Measurements from ENCODE around the gene NUP54. TPM values are rescaled to one million over a fixed set of nuclear protein-coding genes. Genes with fewer than 3 reads are reported as not detected.

The NUP54 gene
- total and polyA plus RNA-seq, 9 of the 15 experiments (the other 6 are each of a cell fraction or from before 2014, with no cell fraction given) = 29.6 to 115 (median 67.7) TPM

- no peaks in the 10 kb centered on the region for H3K9me3 ChIP-seq (replicated peaks; ENCODE audit: control insufficient read depth, insufficient read depth, low read depth, low read length)
- 0 out of 4 replicates have a peak overlapping the region, but pooled peaks of 1 of the 2 experiments have one; percentile 12 for H3K9ac ChIP-seq (ENCODE audit: insufficient read depth in 1 of 2, low read depth in 2 of 2, low read length in 2 of 2)
- peak; percentile 55 to 84 (median 66) for DNase-seq (ENCODE audit: extremely low read depth in 1 of 4, low spot score in 3 of 4)
- H3K4me3 ChIP-seq = no peak overlapping the region
- in situ Hi-C loops (cut with MboI) (loop anchor here (5.0 kb wide), 1 partner anchor 180 kb away; no protein-coding TSS in a partner anchor), intact Hi-C loops (cut with micrococcal nuclease) (loop anchor here (1.0 to 2.0 kb wide), 2 partner anchors 20 to 92 kb away; no protein-coding TSS in a partner anchor)
- H3K4me2 ChIP-seq (ENCODE audit: insufficient read depth, low read length) = peak overlapping the region; percentile 24; the same call in 1 of the 2 replicates
- BruUV-seq (replicated peaks) = no TSS peak
- no peaks in the 10 kb centered on the region for H3K79me2 ChIP-seq (ENCODE audit: control insufficient read depth, insufficient read depth, low read length)
- H4K20me1 ChIP-seq (replicated peaks; ENCODE audit: control insufficient read depth, insufficient read depth, low read length) = no peaks in the 10 kb centered on the region
- POLR2A ChIA-PET = interaction anchor here (0.8 to 1.5 kb wide), 2 partner anchors 9 to 11 kb away, joined by 3 to 4 read pairs; no protein-coding TSS in a partner anchor
- no peaks in the 10 kb centered on the region for H3K27me3 ChIP-seq (ENCODE audit: control insufficient read depth in 2 of 2, insufficient read depth in 2 of 2, low read length in 2 of 2)
- no peaks in the 10 kb centered on the region for H3K9me1 ChIP-seq (ENCODE audit: control insufficient read depth, insufficient read depth, low read length)
- peak overlapping the region; percentile 96 for H2AFZ ChIP-seq (ENCODE audit: low read depth, low read length)
- 14% methylated on average over 13 of the region's 13 CpGs for WGBS (ENCODE audit: insufficient coverage, low coverage, missing lambda C conversion rate)
- H3K27ac ChIP-seq (ENCODE audit: extremely low read depth, low read depth, low read length) = peak overlapping the region; percentile 41; the same call in 1 of the 3 replicates
- ATAC-seq = peak; percentile 92
- FAIRE-seq = peak; percentile 87
- H3K4me1 ChIP-seq (replicated peaks in 1 of 2; ENCODE audit: control insufficient read depth in 2 of 2, insufficient read depth in 2 of 2, low read length in 2 of 2) = peaks cover 0 to 15% of the 10 kb centered on the region in 2 experiments; a peak in 4 of 5 replicates
- CTCF ChIA-PET (ENCODE audit: low intra/inter-chr PET ratio) = interaction anchor here (1.0 kb wide), 1 partner anchor 191 kb away, joined by 4 read pairs; no protein-coding TSS in a partner anchor
- no peaks in the 10 kb centered on the region for H3K36me3 ChIP-seq (ENCODE audit: control insufficient read depth, insufficient read depth, low read length)
- TF ChIP-seq ZNF764 (CRISPR knock-in tag; IDR thresholded peaks at IDR 0.05; ENCODE audit: low read depth) (no peak), RFX5 (IDR thresholded peaks at IDR 0.05; ENCODE audit: low read depth, low read length) (no peak), SRF (CRISPR knock-in tag; IDR thresholded peaks at IDR 0.05) (no peak; a peak in 1 of 4 replicates), RBFOX2 (IDR thresholded peaks at IDR 0.05; ENCODE audit: low read depth, low read length) (no peak), NFIX (CRISPR knock-in tag; IDR thresholded peaks at IDR 0.05; ENCODE audit: low read depth) (no peak), CBX5 (IDR thresholded peaks at IDR 0.05; ENCODE audit: borderline replicate concordance, low read depth) (no peak), CXXC5 (CRISPR knock-in tag; IDR thresholded peaks at IDR 0.05) (peak; percentile 35; the same call in 1 of the 2 replicates), E2F3 (CRISPR knock-in tag; IDR thresholded peaks at IDR 0.05) (no peak), NR2F6 (CRISPR knock-in tag; IDR thresholded peaks at IDR 0.05) (no peak), ZNF277 (CRISPR knock-in tag; IDR thresholded peaks at IDR 0.05; ENCODE audit: borderline replicate concordance) (no peak), SNAPC5 (CRISPR knock-in tag; IDR thresholded peaks at IDR 0.05) (no peak), ZNF766 (CRISPR knock-in tag; conservative IDR thresholded peaks at IDR 0.05) (0 out of 2 replicates have a peak, but pooled peaks have one; percentile 22), CBFA2T2 (conservative IDR thresholded peaks at IDR 0.05) (0 out of 2 replicates have a peak, but pooled peaks have one; percentile 3), RHOXF2B (CRISPR knock-in tag; conservative IDR thresholded peaks at IDR 0.05) (no peak), SRSF1 (IDR thresholded peaks at IDR 0.05; ENCODE audit: low read depth, low read length) (no peak), ZKSCAN3 (CRISPR knock-in tag; IDR thresholded peaks at IDR 0.05) (no peak), JUN (IDR thresholded peaks at IDR 0.05; ENCODE audit: borderline replicate concordance, low read depth, low read length) (no peak), JUN (CRISPR knock-in tag; IDR thresholded peaks at IDR 0.05; ENCODE audit: borderline replicate concordance) (no peak), ZNF121 (CRISPR knock-in tag; conservative IDR thresholded peaks at IDR 0.05) (no peak), MBD2 (IDR thresholded peaks at IDR 0.05; ENCODE audit: borderline replicate concordance, low read depth) (no peak), FOXM1 (IDR thresholded peaks at IDR 0.05; ENCODE audit: low read depth) (no peak), FOXM1 (CRISPR knock-in tag; IDR thresholded peaks at IDR 0.05; ENCODE audit: low read depth) (no peak), ZNF174 (CRISPR knock-in tag; IDR thresholded peaks at IDR 0.05) (no peak)
Observed at GRCh38 chr4:76087007-76087769, 61.0 kb downstream of the NUP54 start.

All from K562 (cell line).